Activated naive CD4-positive, alpha-beta T cell (primary cell): ENCODE results near the gene SNAP47.
A peak's percentile ranks its signal among the peaks of the same experiment; 100 is the strongest.

Experiments
- DNase-seq, 4 experiments: peaks; one replicate each; lab custom pipeline; 2025; lab: John Stamatoyannopoulos, UW

The SNAP47 gene

GRCh38 chr1:227785805-227786671 is 50.8 kb downstream of the SNAP47 start:
- no peak for DNase-seq

GRCh38 chr1:227786673-227787512 is 51.7 kb downstream of the SNAP47 start:
- no peak for DNase-seq

GRCh38 chr1:227787513-227788270 is 52.5 kb downstream of the SNAP47 start:
- peak; percentile 73 to 96 (median 84) for DNase-seq

- no peak for DNase-seq
Observed at GRCh38 chr1:227788271-227789083, 53.2 kb downstream of the SNAP47 start.

- DNase-seq: no peak
Observed at GRCh38 chr1:227789084-227790033, 54.1 kb downstream of the SNAP47 start.

- DNase-seq: no peak
Observed at GRCh38 chr1:227790034-227790400, 54.8 kb downstream of the SNAP47 start.

GRCh38 chr1:227790868-227791267 is 55.6 kb downstream of the SNAP47 start:
- no peak for DNase-seq

- DNase-seq: no peak
Observed at GRCh38 chr1:227791425-227792143, 56.3 kb downstream of the SNAP47 start.

- no peak for DNase-seq
Observed at GRCh38 chr1:227792216-227793078, 57.2 kb downstream of the SNAP47 start.

- DNase-seq: no peak
Observed at GRCh38 chr1:227793079-227793947, 58.1 kb downstream of the SNAP47 start.

GRCh38 chr1:227793948-227794816 is 58.9 kb downstream of the SNAP47 start:
- DNase-seq: no peak

- DNase-seq: no peak
Observed at GRCh38 chr1:227794817-227795192, 59.6 kb downstream of the SNAP47 start.

- no peak for DNase-seq
Observed at GRCh38 chr1:227795732-227796131, 60.5 kb downstream of the SNAP47 start.

- no peak for DNase-seq
Observed at GRCh38 chr1:227796359-227796915, 61.2 kb downstream of the SNAP47 start.

GRCh38 chr1:227797144-227797543 is 61.9 kb downstream of the SNAP47 start:
- no peak for DNase-seq

- no peak for DNase-seq
Observed at GRCh38 chr1:227797625-227798024, 62.4 kb downstream of the SNAP47 start.
